ENCODE measurements around the gene SLC7A5.

SLC7A5 gene

GRCh38 chr16:87821376-87822107, 47.8 kb downstream of the SLC7A5 start:
- H3K4me1 ChIP-seq (ENCODE audit: insufficient read depth, low read length, severe bottlenecking) = peaks cover 13% of the 10 kb centered on the region
- no peak overlapping the region for H3K4me3 ChIP-seq (ENCODE audit: low read depth, low read length, poor library complexity, severe bottlenecking)
- H3F3A ChIP-seq (ENCODE audit: insufficient read depth, low read length) = no peaks in the 10 kb centered on the region
- no peaks in the 10 kb centered on the region for H3K79me2 ChIP-seq (ENCODE audit: insufficient read depth, low read length)
- peaks cover 11% of the 10 kb centered on the region for H3K9me3 ChIP-seq (ENCODE audit: low read length)
- TF ChIP-seq EZH2 (IDR thresholded peaks at IDR 0.05; ENCODE audit: borderline replicate concordance, low read length) (no peak), CTCF (IDR thresholded peaks at IDR 0.05; ENCODE audit: low read length) (no peak)
- H2AFZ ChIP-seq (ENCODE audit: low read length) = peak overlapping the region; percentile 48
- H3K9me2 ChIP-seq (ENCODE audit: low read depth, low read length) = no peaks in the 10 kb centered on the region
- peak overlapping the region; percentile 27 for H3K27ac ChIP-seq (ENCODE audit: low read depth, low read length, poor library complexity, severe bottlenecking)
- H3K36me3 ChIP-seq (ENCODE audit: insufficient read depth, low read length) = no peaks in the 10 kb centered on the region; the same call in 1 of the 2 replicates
- peak overlapping the region; percentile 18; the same call in 1 of the 2 replicates for H3K9ac ChIP-seq (ENCODE audit: low read length)
- H3K4me2 ChIP-seq (ENCODE audit: low read length) = peak overlapping the region; percentile 1; the same call in 1 of the 2 replicates
- no peaks in the 10 kb centered on the region for H4K20me1 ChIP-seq (ENCODE audit: insufficient read depth, low read length)
- peaks cover 6% of the 10 kb centered on the region; the same call in 1 of the 2 replicates for H3K27me3 ChIP-seq (ENCODE audit: insufficient read depth, low read length)

- H2AFZ ChIP-seq (ENCODE audit: low read length) = no peak overlapping the region
- no peaks in the 10 kb centered on the region; the same call in 1 of the 2 replicates for H3K36me3 ChIP-seq (ENCODE audit: insufficient read depth, low read length)
- TF ChIP-seq CTCF (IDR thresholded peaks at IDR 0.05; ENCODE audit: low read length) (no peak), EZH2 (IDR thresholded peaks at IDR 0.05; ENCODE audit: borderline replicate concordance, low read length) (no peak)
- H3F3A ChIP-seq (ENCODE audit: insufficient read depth, low read length) = no peaks in the 10 kb centered on the region
- no peak overlapping the region for H3K4me2 ChIP-seq (ENCODE audit: low read length)
- peaks cover 13% of the 10 kb centered on the region for H3K9me3 ChIP-seq (ENCODE audit: low read length)
- no peaks in the 10 kb centered on the region for H3K9me2 ChIP-seq (ENCODE audit: low read depth, low read length)
- no peaks in the 10 kb centered on the region for H3K79me2 ChIP-seq (ENCODE audit: insufficient read depth, low read length)
- no peak overlapping the region for H3K27ac ChIP-seq (ENCODE audit: low read depth, low read length, poor library complexity, severe bottlenecking)
- peaks cover 6% of the 10 kb centered on the region; the same call in 1 of the 2 replicates for H3K27me3 ChIP-seq (ENCODE audit: insufficient read depth, low read length)
- no peaks in the 10 kb centered on the region for H4K20me1 ChIP-seq (ENCODE audit: insufficient read depth, low read length)
- no peak overlapping the region for H3K9ac ChIP-seq (ENCODE audit: low read length)
- H3K4me3 ChIP-seq (ENCODE audit: low read depth, low read length, poor library complexity, severe bottlenecking) = no peak overlapping the region
- H3K4me1 ChIP-seq (ENCODE audit: insufficient read depth, low read length, severe bottlenecking) = peaks cover 13% of the 10 kb centered on the region
Measured at GRCh38 chr16:87819983-87820382, 49.3 kb downstream of the SLC7A5 start.

GRCh38 chr16:87819282-87819681, 50.0 kb downstream of the SLC7A5 start:
- no peaks in the 10 kb centered on the region for H3F3A ChIP-seq (ENCODE audit: insufficient read depth, low read length)
- TF ChIP-seq EZH2 (IDR thresholded peaks at IDR 0.05; ENCODE audit: borderline replicate concordance, low read length) (no peak), CTCF (IDR thresholded peaks at IDR 0.05; ENCODE audit: low read length) (no peak)
- H3K9me2 ChIP-seq (ENCODE audit: low read depth, low read length) = no peaks in the 10 kb centered on the region
- no peak overlapping the region for H3K9ac ChIP-seq (ENCODE audit: low read length)
- peaks cover 6% of the 10 kb centered on the region; the same call in 1 of the 2 replicates for H3K27me3 ChIP-seq (ENCODE audit: insufficient read depth, low read length)
- H3K79me2 ChIP-seq (ENCODE audit: insufficient read depth, low read length) = no peaks in the 10 kb centered on the region
- no peak overlapping the region for H3K4me3 ChIP-seq (ENCODE audit: low read depth, low read length, poor library complexity, severe bottlenecking)
- H3K4me2 ChIP-seq (ENCODE audit: low read length) = no peak overlapping the region
- H3K9me3 ChIP-seq (ENCODE audit: low read length) = peaks cover 13% of the 10 kb centered on the region
- no peak overlapping the region for H2AFZ ChIP-seq (ENCODE audit: low read length)
- H3K27ac ChIP-seq (ENCODE audit: low read depth, low read length, poor library complexity, severe bottlenecking) = no peak overlapping the region
- H3K4me1 ChIP-seq (ENCODE audit: insufficient read depth, low read length, severe bottlenecking) = peaks cover 13% of the 10 kb centered on the region
- no peaks in the 10 kb centered on the region for H4K20me1 ChIP-seq (ENCODE audit: insufficient read depth, low read length)
- no peaks in the 10 kb centered on the region; the same call in 1 of the 2 replicates for H3K36me3 ChIP-seq (ENCODE audit: insufficient read depth, low read length)
